ENCODE measurements around the gene RHBDF1.

DNA sequence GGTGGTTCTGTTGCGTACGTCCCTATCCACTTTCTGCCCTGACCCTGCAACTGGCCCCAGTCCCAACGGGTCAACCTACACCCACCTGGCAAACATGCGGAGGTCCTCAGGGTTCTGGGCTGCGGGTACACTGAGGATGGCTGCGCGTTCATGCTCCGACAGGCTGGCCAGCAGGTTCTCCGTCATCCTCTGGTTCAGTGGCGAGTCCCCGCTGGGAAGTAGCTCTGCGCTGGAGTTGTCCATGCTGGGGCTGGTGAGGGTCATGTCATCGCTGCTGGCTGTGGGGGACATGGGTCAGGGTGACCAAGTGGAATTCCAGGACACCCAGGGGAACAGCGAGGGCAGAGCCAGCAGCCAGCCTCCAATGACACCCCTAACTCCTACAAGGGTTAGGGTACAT is 16.2 kb upstream of the RHBDF1 start:
- TF ChIP-seq, protein P1, sequence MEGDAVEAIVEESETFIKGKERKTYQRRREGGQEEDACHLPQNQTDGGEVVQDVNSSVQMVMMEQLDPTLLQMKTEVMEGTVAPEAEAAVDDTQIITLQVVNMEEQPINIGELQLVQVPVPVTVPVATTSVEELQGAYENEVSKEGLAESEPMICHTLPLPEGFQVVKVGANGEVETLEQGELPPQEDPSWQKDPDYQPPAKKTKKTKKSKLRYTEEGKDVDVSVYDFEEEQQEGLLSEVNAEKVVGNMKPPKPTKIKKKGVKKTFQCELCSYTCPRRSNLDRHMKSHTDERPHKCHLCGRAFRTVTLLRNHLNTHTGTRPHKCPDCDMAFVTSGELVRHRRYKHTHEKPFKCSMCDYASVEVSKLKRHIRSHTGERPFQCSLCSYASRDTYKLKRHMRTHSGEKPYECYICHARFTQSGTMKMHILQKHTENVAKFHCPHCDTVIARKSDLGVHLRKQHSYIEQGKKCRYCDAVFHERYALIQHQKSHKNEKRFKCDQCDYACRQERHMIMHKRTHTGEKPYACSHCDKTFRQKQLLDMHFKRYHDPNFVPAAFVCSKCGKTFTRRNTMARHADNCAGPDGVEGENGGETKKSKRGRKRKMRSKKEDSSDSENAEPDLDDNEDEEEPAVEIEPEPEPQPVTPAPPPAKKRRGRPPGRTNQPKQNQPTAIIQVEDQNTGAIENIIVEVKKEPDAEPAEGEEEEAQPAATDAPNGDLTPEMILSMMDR (IDR thresholded peaks at IDR 0.05; ENCODE audit: poor library complexity) = no peak
- no peak for TF ChIP-seq EZH2 (IDR thresholded peaks at IDR 0.05; ENCODE audit: borderline replicate concordance)

Data from hepatocyte (in vitro differentiated cells).